Naive thymus-derived CD4-positive, alpha-beta T cell (primary cell): ENCODE measurements around the gene PPM1H. TPM values are rescaled to one million over a fixed set of nuclear protein-coding genes. Genes with fewer than 3 reads are reported as not detected.

ENCODE experiments used
- ATAC-seq: fragments of 150-1000 bp; cut with Tn5 transposase; 2 replicates; pipeline ENCODE4 v1.10.0; 2021; ENCODE audit warnings: mild to moderate bottlenecking, moderate library complexity
- CTCF ChIA-PET: fragments of 350-600 bp; sonication (Branson Sonifier 250); formaldehyde crosslinking; loops from one replicate; lab custom pipeline; 2021; ENCODE audit warnings: antibody characterized with exemption; lab: Charles Lee
- POLR2A ChIA-PET: fragments of 350-600 bp; sonication (Branson Sonifier 250); formaldehyde crosslinking; loops from one replicate; lab custom pipeline; 2021; ENCODE audit warnings: antibody characterized with exemption, inconsistent platforms; lab: Charles Lee
- DNase-seq, 9 donors: peaks; one replicate each; pipeline versions ENCODE4 v3.0.0 to v3.0.0-alpha.2; 2020 to 2022; ENCODE audit warnings: mixed read lengths in 1 of 9
- H3K27ac ChIP-seq: one replicate; pipeline ENCODE4 v1.7.0; 2013; ENCODE audit warnings: mild to moderate bottlenecking, low read depth, low read length, moderate library complexity
- H3K27me3 ChIP-seq, 2 donors: one replicate each; pipeline ENCODE4 v1.7.0; 2013; ENCODE audit warnings: low read length in 2 of 2, mild to moderate bottlenecking in 2 of 2, moderate library complexity in 2 of 2; ENCODE audit not compliant: control insufficient read depth in 2 of 2, insufficient read depth in 2 of 2
- H3K36me3 ChIP-seq, 3 experiments: 1 replicate in 2 of 3; 2 replicates in 1 of 3; pipeline ENCODE4 v1.7.0; 2013; ENCODE audit warnings: low read length in 3 of 3, mild to moderate bottlenecking in 3 of 3, moderate library complexity in 1 of 3; ENCODE audit not compliant: insufficient read depth in 3 of 3, control insufficient read depth in 2 of 3
- H3K4me1 ChIP-seq, 2 donors: one replicate each; pipeline ENCODE4 v1.7.0; 2013; ENCODE audit warnings: low read length in 2 of 2, mild to moderate bottlenecking in 2 of 2, moderate library complexity in 1 of 2; ENCODE audit not compliant: control insufficient read depth in 2 of 2, insufficient read depth in 2 of 2
- H3K4me3 ChIP-seq: 2 replicates; pipeline ENCODE4 v1.7.0; 2013; ENCODE audit warnings: mild to moderate bottlenecking, low read length
- H3K9me3 ChIP-seq, 3 experiments: 1 replicate in 2 of 3; 2 replicates in 1 of 3; pipeline ENCODE4 v1.7.0; 2013; ENCODE audit warnings: low read length in 3 of 3; ENCODE audit not compliant: control insufficient read depth in 2 of 3
- H3K27ac Mint-ChIP-seq, 9 donors: one replicate each; pipeline ENCODE4 v1.8.0; 2020 to 2022; ENCODE audit warnings: mixed read lengths in 9 of 9, mild to moderate bottlenecking in 8 of 9, moderate library complexity in 5 of 9, inconsistent platforms in 2 of 9
- H3K27me3 Mint-ChIP-seq, 5 donors: one replicate each; pipeline ENCODE4 v1.8.0; 2021 to 2022; ENCODE audit warnings: mixed read lengths in 5 of 5, mild to moderate bottlenecking in 1 of 5
- H3K36me3 Mint-ChIP-seq, 5 donors: one replicate each; pipeline ENCODE4 v1.8.0; 2020 to 2022; ENCODE audit warnings: mixed read lengths in 5 of 5, mild to moderate bottlenecking in 3 of 5, inconsistent platforms in 1 of 5
- H3K4me1 Mint-ChIP-seq, 7 donors: one replicate each; pipeline ENCODE4 v1.8.0; 2020 to 2022; ENCODE audit warnings: mixed read lengths in 7 of 7, mild to moderate bottlenecking in 3 of 7, inconsistent platforms in 1 of 7
- H3K4me3 Mint-ChIP-seq, 10 donors: one replicate each; pipeline ENCODE4 v1.8.0; 2020 to 2022; ENCODE audit warnings: mild to moderate bottlenecking in 10 of 10, mixed read lengths in 10 of 10, moderate library complexity in 6 of 10, inconsistent platforms in 2 of 10
- H3K9me3 Mint-ChIP-seq, 11 donors: one replicate each; pipeline ENCODE4 v1.8.0; 2020 to 2022; ENCODE audit warnings: mixed read lengths in 11 of 11, mild to moderate bottlenecking in 4 of 11, inconsistent platforms in 1 of 11, moderate library complexity in 1 of 11
- intact Hi-C, 2 donors: fragments of 100-400 bp; cut with micrococcal nuclease; formaldehyde crosslinking; loops; one replicate each; pipeline ENCODE4 v1.15.1; 2023
- polyA plus RNA-seq, 2 donors: library from polyadenylated mRNA; unstranded; fragments of 300-500 nt; fragmentation: Illumina TruSeq; gene quantifications; one replicate each; pipeline ENCODE4 v1.2.3, GENCODE V29; 2021
- total RNA-seq, 6 experiments: library from RNA in 5 of 6; stranded (reverse) in 5 of 6; gene quantifications; 1 replicate in 5 of 6; 2 replicates in 1 of 6; pipeline ENCODE4 v1.2.3 and lab custom pipeline; 2021 to 2026

Gene PPM1H
- total and polyA plus RNA-seq, 7 experiments from 2014 or later, result 0.08 to 2.1 (median 0.34) TPM; not detected in 4

DNA sequence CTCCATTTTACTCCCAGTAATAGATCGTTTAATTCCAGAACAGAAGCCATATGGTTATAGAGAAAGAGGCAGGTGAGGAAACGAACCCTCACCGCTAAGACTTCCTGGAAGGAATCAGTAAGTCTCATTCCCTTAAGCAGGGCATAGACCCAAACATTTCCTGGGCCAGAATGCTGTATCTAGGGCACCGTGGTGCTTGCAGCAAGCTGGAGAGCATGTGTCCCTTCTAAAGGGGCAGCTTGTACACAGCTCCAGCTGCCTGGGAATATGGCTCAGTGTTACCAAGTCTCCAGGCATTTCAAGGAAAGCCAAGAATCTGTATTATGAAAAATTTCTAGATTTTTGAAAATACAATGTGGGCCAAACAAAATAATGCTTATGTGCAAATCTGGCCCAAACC, 73.4 kb downstream of the PPM1H start:
- ChIA-PET CTCF (no interaction called here), POLR2A (no interaction called here)
- Histone ChIP-seq H3K27ac (no peak overlapping the region), H3K9me3 (no peaks in the 10 kb centered on the region), H3K4me1 (no peaks in the 10 kb centered on the region), H3K4me3 (no peak overlapping the region), H3K36me3 (no peaks in the 10 kb centered on the region), H3K27me3 (no peaks in the 10 kb centered on the region)
- Mint-ChIP-seq H3K9me3 (no peaks in the 10 kb centered on the region), H3K27ac (no peak overlapping the region), H3K4me1 (no peaks in the 10 kb centered on the region), H3K36me3 (no peaks in the 10 kb centered on the region), H3K4me3 (no peak overlapping the region), H3K27me3 (peaks cover 0 to 8% (median 4%) of the 10 kb centered on the region in 5 donors)
- ATAC-seq, result no peak
- no peak for DNase-seq
- intact Hi-C loops, result no loop called here

GRCh38 chr12:62860501-62861411, 74.2 kb downstream of the PPM1H start:
- Histone ChIP-seq H3K27me3 (no peaks in the 10 kb centered on the region), H3K27ac (no peak overlapping the region), H3K4me3 (no peak overlapping the region), H3K36me3 (no peaks in the 10 kb centered on the region), H3K4me1 (no peaks in the 10 kb centered on the region), H3K9me3 (no peaks in the 10 kb centered on the region)
- no peaks in the 10 kb centered on the region for H3K4me1 Mint-ChIP-seq
- ATAC-seq (no peak), DNase-seq (no peak)
- CTCF ChIA-PET, result no interaction called here
- intact Hi-C loops, result no loop called here
- H3K27me3 Mint-ChIP-seq, result peaks cover 4 to 8% (median 5%) of the 10 kb centered on the region in 5 donors
- H3K27ac Mint-ChIP-seq, result no peak overlapping the region
- H3K4me3 Mint-ChIP-seq, result no peak overlapping the region
- H3K9me3 Mint-ChIP-seq, result no peaks in the 10 kb centered on the region
- no peaks in the 10 kb centered on the region for H3K36me3 Mint-ChIP-seq
- POLR2A ChIA-PET, result no interaction called here

DNA sequence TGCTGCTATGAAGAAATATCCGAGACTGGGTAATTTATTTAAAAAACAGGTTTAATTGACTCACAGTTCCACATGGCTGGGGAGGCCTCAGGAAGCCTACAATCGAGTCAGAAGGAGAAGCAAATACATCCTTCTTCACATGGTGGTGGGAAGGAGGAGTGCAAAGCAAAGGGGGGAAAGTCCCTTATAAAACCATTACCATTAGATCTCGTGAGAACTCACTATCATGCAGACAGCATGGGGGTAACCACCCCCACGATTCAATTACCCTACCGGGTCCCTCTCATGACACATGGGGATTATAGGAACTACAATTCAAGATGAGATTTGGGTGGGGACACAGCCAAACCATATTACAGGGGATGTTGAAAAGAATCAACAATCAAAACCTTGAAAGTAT, 74.9 kb downstream of the PPM1H start:
- ChIA-PET CTCF (no interaction called here), POLR2A (no interaction called here)
- no peak for DNase-seq
- no peaks in the 10 kb centered on the region for H3K4me1 ChIP-seq
- no peak overlapping the region for H3K27ac ChIP-seq
- H3K4me1 Mint-ChIP-seq, result no peaks in the 10 kb centered on the region
- intact Hi-C loops, result no loop called here
- peaks cover 4 to 8% (median 5%) of the 10 kb centered on the region in 5 donors for H3K27me3 Mint-ChIP-seq
- no peaks in the 10 kb centered on the region for H3K36me3 ChIP-seq
- no peaks in the 10 kb centered on the region for H3K9me3 ChIP-seq
- H3K9me3 Mint-ChIP-seq, result no peaks in the 10 kb centered on the region
- no peaks in the 10 kb centered on the region for H3K36me3 Mint-ChIP-seq
- no peak for ATAC-seq
- H3K4me3 ChIP-seq, result no peak overlapping the region
- H3K27me3 ChIP-seq, result no peaks in the 10 kb centered on the region
- H3K27ac Mint-ChIP-seq, result no peak overlapping the region
- no peak overlapping the region for H3K4me3 Mint-ChIP-seq

DNA sequence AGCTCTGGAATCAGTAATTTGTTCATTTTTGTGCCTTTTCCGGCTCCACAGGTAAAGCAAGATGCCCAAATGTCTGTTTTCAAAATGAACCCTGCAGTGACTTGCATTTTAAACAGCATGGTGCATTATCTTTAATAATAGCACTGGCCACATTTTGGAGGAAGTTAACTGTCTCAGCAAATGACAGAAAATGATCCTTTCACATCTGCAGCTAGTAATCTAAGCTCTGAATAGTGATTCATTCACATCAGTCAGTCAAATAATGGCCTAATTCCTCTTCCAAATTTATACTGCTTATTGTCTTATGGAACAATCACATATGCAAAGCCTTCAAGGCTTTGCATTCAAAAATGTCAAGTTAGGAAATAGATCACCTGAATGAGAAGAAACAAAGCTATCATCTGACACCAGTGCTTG, 75.6 kb downstream of the PPM1H start:
- H3K9me3 ChIP-seq, result no peaks in the 10 kb centered on the region
- Mint-ChIP-seq H3K27ac (no peak overlapping the region), H3K27me3 (peaks cover 4 to 9% (median 5%) of the 10 kb centered on the region in 5 donors), H3K4me1 (no peaks in the 10 kb centered on the region), H3K4me3 (no peak overlapping the region), H3K9me3 (no peaks in the 10 kb centered on the region), H3K36me3 (no peaks in the 10 kb centered on the region)
- DNase-seq, result no peak
- ATAC-seq, result no peak
- no peak overlapping the region for H3K4me3 ChIP-seq
- POLR2A ChIA-PET, result no interaction called here
- no peaks in the 10 kb centered on the region for H3K27me3 ChIP-seq
- intact Hi-C loops, result no loop called here
- no peaks in the 10 kb centered on the region for H3K4me1 ChIP-seq
- CTCF ChIA-PET, result no interaction called here
- no peaks in the 10 kb centered on the region for H3K36me3 ChIP-seq
- no peak overlapping the region for H3K27ac ChIP-seq

- H3K27me3 Mint-ChIP-seq, result peaks cover 4 to 15% (median 5%) of the 10 kb centered on the region in 5 donors
- Histone ChIP-seq H3K27me3 (no peaks in the 10 kb centered on the region), H3K36me3 (no peaks in the 10 kb centered on the region), H3K4me3 (no peak overlapping the region), H3K4me1 (no peaks in the 10 kb centered on the region), H3K9me3 (no peaks in the 10 kb centered on the region), H3K27ac (no peak overlapping the region)
- no peaks in the 10 kb centered on the region for H3K4me1 Mint-ChIP-seq
- H3K4me3 Mint-ChIP-seq, result no peak overlapping the region
- ATAC-seq (no peak), DNase-seq (no peak)
- ChIA-PET POLR2A (no interaction called here), CTCF (no interaction called here)
- no peaks in the 10 kb centered on the region for H3K9me3 Mint-ChIP-seq
- intact Hi-C loops, result no loop called here
- H3K36me3 Mint-ChIP-seq, result no peaks in the 10 kb centered on the region
- no peak overlapping the region for H3K27ac Mint-ChIP-seq
Measured at GRCh38 chr12:62856454-62856853, 78.5 kb downstream of the PPM1H start.

DNA sequence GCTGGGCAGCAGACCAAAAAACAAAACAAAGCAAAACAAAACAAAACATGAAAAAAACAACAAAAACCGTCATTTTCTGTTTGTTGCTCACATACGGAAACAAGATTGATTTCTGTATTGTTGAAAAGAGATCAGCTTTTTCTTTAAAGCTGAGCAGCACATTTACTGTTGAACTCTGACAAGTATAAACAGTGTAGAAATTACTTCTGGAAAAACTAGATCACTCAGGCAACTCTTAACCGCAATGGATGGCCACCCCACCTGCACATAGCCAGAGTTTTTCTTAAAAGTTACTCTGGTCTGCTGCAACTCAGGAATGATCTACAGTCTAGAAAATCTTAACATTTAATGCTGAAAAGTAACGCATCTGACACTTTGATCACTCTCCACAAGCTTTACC, 80.9 kb downstream of the PPM1H start:
- Histone ChIP-seq H3K36me3 (no peaks in the 10 kb centered on the region), H3K4me3 (no peak overlapping the region), H3K27ac (no peak overlapping the region), H3K4me1 (no peaks in the 10 kb centered on the region), H3K9me3 (no peaks in the 10 kb centered on the region), H3K27me3 (no peaks in the 10 kb centered on the region)
- H3K36me3 Mint-ChIP-seq, result no peaks in the 10 kb centered on the region
- DNase-seq (no peak), ATAC-seq (no peak)
- POLR2A ChIA-PET, result interaction anchor here (0.6 kb wide), 1 partner anchor 8 kb away, joined by 3 read pairs; no protein-coding TSS in a partner anchor
- no peaks in the 10 kb centered on the region for H3K9me3 Mint-ChIP-seq
- no peaks in the 10 kb centered on the region for H3K4me1 Mint-ChIP-seq
- H3K27ac Mint-ChIP-seq, result no peak overlapping the region
- CTCF ChIA-PET, result no interaction called here
- intact Hi-C loops, result no loop called here
- H3K4me3 Mint-ChIP-seq, result no peak overlapping the region
- peaks cover 4 to 15% (median 5%) of the 10 kb centered on the region in 5 donors for H3K27me3 Mint-ChIP-seq

GRCh38 chr12:62849398-62849797, 85.6 kb downstream of the PPM1H start:
- Mint-ChIP-seq H3K27ac (no peak overlapping the region), H3K4me3 (no peak overlapping the region), H3K4me1 (no peaks in the 10 kb centered on the region), H3K9me3 (peaks cover 0 to 2% (median 0%) of the 10 kb centered on the region in 11 donors), H3K36me3 (no peaks in the 10 kb centered on the region), H3K27me3 (peaks cover 6 to 17% (median 14%) of the 10 kb centered on the region in 5 donors)
- Histone ChIP-seq H3K4me3 (no peak overlapping the region), H3K27me3 (no peaks in the 10 kb centered on the region), H3K36me3 (no peaks in the 10 kb centered on the region), H3K9me3 (no peaks in the 10 kb centered on the region), H3K4me1 (no peaks in the 10 kb centered on the region), H3K27ac (no peak overlapping the region)
- no peak for DNase-seq
- no peak for ATAC-seq
- POLR2A ChIA-PET, result no interaction called here
- CTCF ChIA-PET, result no interaction called here
- intact Hi-C loops, result no loop called here
